GM12891 (cell line): ENCODE results near the gene RBM4.

Experiments
- POLR2A ChIP-seq: IDR thresholded peaks from 2 replicates; pipeline ENCODE4 v1.6.1; 2011; ENCODE audit warnings: low read depth, low read length, control low read depth
- POLR2AphosphoS5 ChIP-seq: IDR thresholded peaks from 2 replicates; pipeline ENCODE4 v1.6.1; 2011; ENCODE audit warnings: low read depth, low read length, control low read depth
- TAF1 ChIP-seq: IDR thresholded peaks from 2 replicates; pipeline ENCODE4 v1.6.1; 2011; ENCODE audit warnings: low read depth, low read length, control low read depth

GRCh38 chr11:66670816-66671215, 32.3 kb downstream of the RBM4 start:
- TF ChIP-seq POLR2A (no peak), TAF1 (no peak), POLR2AphosphoS5 (0 out of 2 replicates have a peak, but pooled peaks have one; percentile 22)
